ENCODE measurements around the gene P2RY12. TPM values are rescaled to one million over a fixed set of nuclear protein-coding genes. Genes with fewer than 3 reads are reported as not detected.

Gene P2RY12
- total and polyA plus RNA-seq, 2 of the 8 experiments (the other 6 are each of a cell fraction or from before 2014, with no cell fraction given): not detected

DNA sequence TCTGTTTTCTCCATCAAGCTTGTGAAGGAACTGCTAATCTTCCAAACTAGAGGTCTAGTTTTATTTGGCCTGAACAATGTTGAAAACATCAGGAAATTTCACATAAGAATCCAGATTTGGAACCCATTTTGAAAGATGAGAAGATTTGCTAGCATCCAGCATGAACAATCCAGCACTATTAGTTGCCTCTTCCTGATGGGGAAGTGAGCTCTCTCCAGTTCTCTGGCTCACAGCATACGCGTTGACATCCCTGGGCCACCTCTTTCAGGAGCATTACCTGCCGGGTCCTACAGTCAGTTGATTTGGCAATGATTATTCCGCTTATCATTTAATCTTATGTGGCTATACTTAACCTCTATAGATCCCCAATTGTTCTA, 78.8 kb downstream of the P2RY12 start:
- ChIA-PET POLR2A (ENCODE audit: partially characterized antibody) (no interaction called here), CTCF (ENCODE audit: partially characterized antibody) (interaction anchor here (0.7 to 2.6 kb wide), 11 partner anchors 10 to 130 kb away, joined by 3 to 8 read pairs (median 4); partner anchors contain the start of gene GPR87)
- Histone ChIP-seq H4K8ac (ENCODE audit: extremely low read depth, insufficient read depth, low read length) (no peak overlapping the region), H2BK12ac (ENCODE audit: low read depth, low read length) (no peak overlapping the region; the same call in 1 of the 2 replicates), H3K9me3 (ENCODE audit: insufficient read depth in 2 of 2, low read depth in 1 of 2, low read length in 1 of 2) (no peaks in the 10 kb centered on the region), H3K4me2 (ENCODE audit: insufficient read depth in 1 of 2, low read depth in 2 of 2, low read length in 2 of 2) (no peak overlapping the region), H2BK20ac (ENCODE audit: low read length) (no peak overlapping the region), H3K27ac (ENCODE audit: low read depth, low read length) (no peak overlapping the region), H3K23ac (ENCODE audit: insufficient read length) (no peak overlapping the region), H3K36me3 (ENCODE audit: control insufficient read depth in 2 of 4, insufficient read depth in 4 of 4, low read length in 3 of 4) (no peaks in the 10 kb centered on the region), H3K27me3 (replicated peaks in 1 of 4; ENCODE audit: control insufficient read depth in 3 of 4, extremely low read depth in 1 of 4, insufficient read depth in 3 of 4, low read length in 3 of 4) (0 out of 7 replicates have a peak, but pooled peaks cover 0 to 3% (median 0%) of the 10 kb centered on the region in 4 experiments), H2BK120ac (replicated peaks; ENCODE audit: low read depth, low read length) (no peak overlapping the region), H3K14ac (ENCODE audit: insufficient read length) (no peak overlapping the region), H3K4me3 (ENCODE audit: extremely low read depth in 1 of 4, insufficient read depth in 2 of 4, low read depth in 3 of 4, low read length in 4 of 4) (no peak overlapping the region), H3K56ac (replicated peaks; ENCODE audit: insufficient read length, low read depth, low read length) (no peak overlapping the region), H2AFZ (ENCODE audit: low read length) (no peak overlapping the region), H3K79me2 (ENCODE audit: control insufficient read depth in 1 of 2, insufficient read depth in 2 of 2, low read length in 2 of 2) (no peaks in the 10 kb centered on the region), H3K23me2 (ENCODE audit: low read depth, low read length) (no peaks in the 10 kb centered on the region), H3K18ac (ENCODE audit: extremely low read depth, low read length) (no peak overlapping the region), H4K20me1 (replicated peaks in 1 of 2; ENCODE audit: control insufficient read depth in 1 of 2, insufficient read depth in 2 of 2, low read length in 2 of 2) (peaks cover 0 to 2% of the 10 kb centered on the region in 2 experiments), H2BK5ac (ENCODE audit: low read depth, low read length) (no peak overlapping the region), H4K91ac (replicated peaks; ENCODE audit: insufficient read length, low read length) (no peak overlapping the region), H3K4ac (replicated peaks; ENCODE audit: insufficient read length, low read depth, low read length) (no peak overlapping the region), H3K9ac (replicated peaks in 1 of 4; ENCODE audit: extremely low read depth in 1 of 4, low read depth in 3 of 4, low read length in 3 of 4) (no peak overlapping the region), H2BK15ac (ENCODE audit: low read length) (no peak overlapping the region), H3K79me1 (ENCODE audit: low read depth, low read length) (no peaks in the 10 kb centered on the region), H3K4me1 (replicated peaks in 1 of 4; ENCODE audit: control insufficient read depth in 3 of 4, insufficient read depth in 4 of 4, low read length in 3 of 4) (peaks cover 7 to 28% (median 16%) of the 10 kb centered on the region in 4 experiments), H2AK5ac (ENCODE audit: low read depth, low read length) (no peak overlapping the region), H4K5ac (ENCODE audit: insufficient read length, low read depth, low read length) (no peak overlapping the region)
- TF ChIP-seq CTBP2 (IDR thresholded peaks at IDR 0.05; ENCODE audit: borderline replicate concordance, insufficient read depth, insufficient read length, low read length) (no peak), RAD21 (IDR thresholded peaks at IDR 0.05 in 1 of 2, conservative IDR thresholded peaks at IDR 0.05 in 1 of 2; ENCODE audit: low read depth in 2 of 2, low read length in 2 of 2) (no peak), EGR1 (IDR thresholded peaks at IDR 0.05; ENCODE audit: borderline replicate concordance, low read depth, low read length) (no peak), E2F6 (IDR thresholded peaks at IDR 0.05) (no peak), JUN (IDR thresholded peaks at IDR 0.05; ENCODE audit: low read depth, low read length) (no peak)
- no peak for FAIRE-seq
- DNase-seq (ENCODE audit: low read depth in 1 of 2, low spot score in 2 of 2): no peak
- 89% methylated on average over 4 of the region's 4 CpGs; no CpG with 5 or more reads in 1 of the 2 experiments for WGBS, 2 experiments (ENCODE audit: extremely low coverage in 1 of 2, insufficient coverage in 1 of 2, insufficient read length in 1 of 2, insufficient replicate concordance in 2 of 2, low coverage in 1 of 2, low lambda C conversion rate in 2 of 2, missing lambda C conversion rate in 1 of 2)

All from H1 (cell line).